SK-N-SH (cell line): ENCODE data around the gene FAM162A. TPM values are rescaled to one million over a fixed set of nuclear protein-coding genes. Genes with fewer than 3 reads are reported as not detected.

Experiments
- CTCF ChIA-PET: fragments of 300-600, 350-600 bp; formaldehyde crosslinking; extraction: SDS; loops from one replicate; lab custom pipeline; 2021; lab: Yijun Ruan, JAX
- POLR2A ChIA-PET: fragments of 350-600 bp; sonication (Branson Sonifier 250); formaldehyde crosslinking; extraction: SDS; loops from one replicate; lab custom pipeline; 2020; ENCODE audit warnings: antibody characterized with exemption, inconsistent platforms; lab: Yijun Ruan, JAX
- DNase-seq: peaks from one replicate; pipeline ENCODE4 v3.0.0; 2012
- H2AFZ ChIP-seq: fragments of 200-600 bp; sonication (generic); 2 replicates; pipeline ENCODE4 v1.8.1; 2016; ENCODE audit warnings: antibody characterized with exemption, mild to moderate bottlenecking, low read depth
- H3F3A ChIP-seq: fragments of 200-600 bp; sonication (generic); replicated peaks from 2 replicates; pipeline ENCODE3; 2016; ENCODE audit warnings: antibody characterized with exemption, mild to moderate bottlenecking; ENCODE audit not compliant: insufficient read depth
- H3K27ac ChIP-seq, 2 experiments: fragments of 200-500 bp in 1 of 2; fragments of 200-600 bp in 1 of 2; sonication (Bioruptor generic) in 1 of 2; sonication (generic), shearing (Covaris generic) in 1 of 2; 2 replicates each; pipeline versions ENCODE4 v1.5.1 to v1.6.1; 2014 to 2016; ENCODE audit warnings: low read depth in 2 of 2, inconsistent platforms in 1 of 2, low read length in 1 of 2, mild to moderate bottlenecking in 1 of 2, mixed read lengths in 1 of 2
- H3K27me3 ChIP-seq: fragments of 200-600 bp; sonication (generic), shearing (Covaris generic); 2 replicates; pipeline ENCODE4 v1.6.1; 2016; ENCODE audit warnings: mixed run types; ENCODE audit not compliant: insufficient read depth
- H3K36me3 ChIP-seq, 2 experiments: fragments of 200-500 bp in 1 of 2; fragments of 200-600 bp in 1 of 2; sonication (Bioruptor generic) in 1 of 2; sonication (generic) in 1 of 2; replicated peaks in 1 of 2; 2 replicates each; pipeline versions ENCODE3 to v1.5.1; 2014 to 2016; ENCODE audit warnings: low read length in 1 of 2, mild to moderate bottlenecking in 1 of 2; ENCODE audit not compliant: insufficient read depth in 2 of 2, control insufficient read depth in 1 of 2
- H3K4me1 ChIP-seq, 2 experiments: fragments of 200-500 bp in 1 of 2; fragments of 200-600 bp in 1 of 2; sonication (Bioruptor generic) in 1 of 2; sonication (generic), shearing (Covaris generic) in 1 of 2; 2 replicates each; pipeline versions ENCODE4 v1.5.1 to v1.6.1; 2014 to 2016; ENCODE audit warnings: low read depth in 1 of 2, low read length in 1 of 2, mixed run types in 1 of 2; ENCODE audit not compliant: insufficient read depth in 2 of 2, control insufficient read depth in 1 of 2
- H3K4me2 ChIP-seq: fragments of 200-600 bp; sonication (generic), shearing (Covaris generic); 2 replicates; pipeline ENCODE4 v1.6.1; 2017; ENCODE audit warnings: mixed run types
- H3K4me3 ChIP-seq, 2 experiments: fragments of 200-500 bp in 1 of 2; fragments of 200-600 bp in 1 of 2; sonication (Bioruptor generic) in 1 of 2; sonication (generic), shearing (Covaris generic) in 1 of 2; 2 replicates each; pipeline versions ENCODE4 v1.5.1 to v1.8.1; 2014 to 2016; ENCODE audit warnings: low read depth in 2 of 2, inconsistent platforms in 1 of 2, low read length in 1 of 2, mild to moderate bottlenecking in 1 of 2, mixed read lengths in 1 of 2, moderate library complexity in 1 of 2
- H3K79me2 ChIP-seq: fragments of 200-600 bp; sonication (generic); 2 replicates; pipeline ENCODE4 v1.8.1; 2017; ENCODE audit warnings: mild to moderate bottlenecking; ENCODE audit not compliant: insufficient read depth
- H3K9ac ChIP-seq: fragments of 200-600 bp; sonication (generic); 2 replicates; pipeline ENCODE4 v1.6.1; 2017; ENCODE audit warnings: mixed run types
- H3K9me2 ChIP-seq: fragments of 200-600 bp; sonication (generic); 2 replicates; pipeline ENCODE4 v1.6.1; 2017; ENCODE audit warnings: mixed run types
- H3K9me3 ChIP-seq: fragments of 200-600 bp; sonication (generic); 2 replicates; pipeline ENCODE4 v1.6.1; 2017; ENCODE audit warnings: mixed run types, mild to moderate bottlenecking, moderate library complexity
- H4K20me1 ChIP-seq: fragments of 200-600 bp; sonication (generic); 2 replicates; pipeline ENCODE4 v1.6.1; 2017; ENCODE audit warnings: mild to moderate bottlenecking, mixed run types; ENCODE audit not compliant: insufficient read depth
- CHD2 ChIP-seq: fragments of 150-350 bp; IDR thresholded peaks from 2 replicates; pipeline ENCODE4 v1.6.1; 2018; ENCODE audit warnings: low read length; ENCODE audit not compliant: partially characterized antibody
- EP300 ChIP-seq, 2 experiments: IDR thresholded peaks; 2 replicates each; pipeline versions ENCODE4 v1.4.0 to v1.6.1; 2012; ENCODE audit warnings: borderline replicate concordance in 1 of 2, low read depth in 1 of 2, low read length in 1 of 2
- EZH2phosphoT487 ChIP-seq: fragments of 200-600 bp; sonication (generic); IDR thresholded peaks from 2 replicates; pipeline ENCODE4 v1.6.1; 2017; ENCODE audit warnings: low read depth, mixed run types, mild to moderate bottlenecking, antibody characterized with exemption, moderate library complexity, borderline replicate concordance
- FOXJ3 ChIP-seq: sonication (generic); formaldehyde crosslinking; IDR thresholded peaks from 2 replicates; pipeline ENCODE4 v1.5.1; 2020; ENCODE audit warnings: mild to moderate bottlenecking, missing genetic modification reagents
- GATA2 ChIP-seq: sonication (generic); formaldehyde crosslinking; IDR thresholded peaks from 2 replicates; pipeline ENCODE4 v1.5.0; 2020; ENCODE audit warnings: mild to moderate bottlenecking, missing genetic modification reagents
- POLR2AphosphoS5 ChIP-seq: IDR thresholded peaks from 2 replicates; pipeline ENCODE4 v1.6.1; 2012; ENCODE audit warnings: low read depth, low read length
- RAD21 ChIP-seq: IDR thresholded peaks from 2 replicates; pipeline ENCODE4 v1.6.1; 2012; ENCODE audit warnings: mild to moderate bottlenecking, low read length
- RCOR1 ChIP-seq: fragments of 150-350 bp; IDR thresholded peaks from 2 replicates; pipeline ENCODE4 v1.6.1; 2017; ENCODE audit warnings: antibody characterized with exemption, low read length
- RXRA ChIP-seq: IDR thresholded peaks from 2 replicates; pipeline ENCODE4 v1.4.0; 2012; ENCODE audit warnings: low read depth, mild to moderate bottlenecking, borderline replicate concordance
- SIN3A ChIP-seq: IDR thresholded peaks from 2 replicates; pipeline ENCODE4 v1.6.1; 2012; ENCODE audit warnings: low read depth, mild to moderate bottlenecking, low read length, moderate library complexity, borderline replicate concordance
- TAF1 ChIP-seq: IDR thresholded peaks from 2 replicates; pipeline ENCODE4 v1.6.1; 2012; ENCODE audit warnings: low read depth, mild to moderate bottlenecking, low read length, moderate library complexity, borderline replicate concordance
- WGBS: methylation state at CpG from one replicate; pipeline ENCODE4 v1.1.6; 2017; ENCODE audit warnings: low lambda C conversion rate; 5-methylcytosine and 5-hydroxymethylcytosine counted together
- polyA plus RNA-seq, 3 experiments: library from polyadenylated mRNA; depleted of rRNA; stranded (reverse); fragments of >200 nt; gene quantifications; 2 replicates each; pipeline ENCODE4 v1.2.3, GENCODE V29; 2012
- TF ChIP-seq, protein P1 (sequence below): fragments of 200-600 bp; sonication (generic); IDR thresholded peaks from 2 replicates; pipeline ENCODE4 v1.6.1; 2017; ENCODE audit warnings: antibody characterized with exemption, mild to moderate bottlenecking, moderate library complexity
- TF ChIP-seq, protein P2 (sequence below): fragments of 150-350 bp; IDR thresholded peaks from 2 replicates; pipeline ENCODE4 v1.6.1; 2016; ENCODE audit warnings: mild to moderate bottlenecking, low read depth, low read length
- TF ChIP-seq, protein P3 (sequence below): IDR thresholded peaks from 2 replicates; pipeline ENCODE4 v1.6.1; 2012; ENCODE audit warnings: mild to moderate bottlenecking, low read depth, low read length, moderate library complexity
- TF ChIP-seq, protein P4 (sequence below): IDR thresholded peaks from 2 replicates; pipeline ENCODE4 v1.4.0; 2012; ENCODE audit warnings: low read depth, borderline replicate concordance

Gene FAM162A
- polyA plus RNA-seq, 1 of the 3 experiments (the other 2 are of a cell fraction) = 35.1 TPM

DNA sequence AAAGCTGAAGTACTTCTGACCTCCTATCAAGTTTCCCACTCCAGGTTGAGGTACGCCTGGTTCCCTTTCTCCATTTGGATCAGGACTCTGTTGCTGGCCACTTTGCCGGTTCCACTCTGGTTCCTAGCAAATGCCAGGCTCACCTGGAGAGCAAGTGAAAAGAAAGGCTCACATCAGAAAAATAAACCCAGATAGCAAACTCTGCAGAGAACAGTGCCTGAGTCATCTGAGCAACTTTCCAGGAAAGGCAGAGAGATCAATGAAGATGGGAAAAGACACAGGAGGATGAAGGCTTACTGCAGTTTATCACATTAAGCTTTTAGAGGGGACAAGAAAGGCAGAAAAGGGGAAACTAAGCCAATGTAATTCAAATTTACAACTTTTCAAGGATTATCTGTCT, 73.7 kb downstream of the FAM162A start:
- DNase-seq = no peak
- CTCF ChIA-PET = interaction anchor here (1.3 to 1.6 kb wide), 4 partner anchors 35 to 222 kb away, joined by 3 to 4 read pairs (median 4); no protein-coding TSS in a partner anchor
- Histone ChIP-seq H3K79me2 (peaks cover 30% of the 10 kb centered on the region; the same call in 1 of the 2 replicates), H2AFZ (no peak overlapping the region), H3K27ac (no peak overlapping the region), H3K27me3 (no peaks in the 10 kb centered on the region), H3K4me1 (no peaks in the 10 kb centered on the region), H3K36me3 (peaks cover 57 to 80% of the 10 kb centered on the region in 2 experiments), H3K4me2 (no peak overlapping the region), H3K4me3 (no peak overlapping the region), H3F3A (no peaks in the 10 kb centered on the region), H3K9me2 (no peaks in the 10 kb centered on the region), H4K20me1 (no peaks in the 10 kb centered on the region), H3K9ac (no peak overlapping the region), H3K9me3 (no peaks in the 10 kb centered on the region)
- POLR2A ChIA-PET = no interaction called here
- TF ChIP-seq EZH2phosphoT487 (no peak), POLR2AphosphoS5 (no peak)
- TF ChIP-seq, protein P1, sequence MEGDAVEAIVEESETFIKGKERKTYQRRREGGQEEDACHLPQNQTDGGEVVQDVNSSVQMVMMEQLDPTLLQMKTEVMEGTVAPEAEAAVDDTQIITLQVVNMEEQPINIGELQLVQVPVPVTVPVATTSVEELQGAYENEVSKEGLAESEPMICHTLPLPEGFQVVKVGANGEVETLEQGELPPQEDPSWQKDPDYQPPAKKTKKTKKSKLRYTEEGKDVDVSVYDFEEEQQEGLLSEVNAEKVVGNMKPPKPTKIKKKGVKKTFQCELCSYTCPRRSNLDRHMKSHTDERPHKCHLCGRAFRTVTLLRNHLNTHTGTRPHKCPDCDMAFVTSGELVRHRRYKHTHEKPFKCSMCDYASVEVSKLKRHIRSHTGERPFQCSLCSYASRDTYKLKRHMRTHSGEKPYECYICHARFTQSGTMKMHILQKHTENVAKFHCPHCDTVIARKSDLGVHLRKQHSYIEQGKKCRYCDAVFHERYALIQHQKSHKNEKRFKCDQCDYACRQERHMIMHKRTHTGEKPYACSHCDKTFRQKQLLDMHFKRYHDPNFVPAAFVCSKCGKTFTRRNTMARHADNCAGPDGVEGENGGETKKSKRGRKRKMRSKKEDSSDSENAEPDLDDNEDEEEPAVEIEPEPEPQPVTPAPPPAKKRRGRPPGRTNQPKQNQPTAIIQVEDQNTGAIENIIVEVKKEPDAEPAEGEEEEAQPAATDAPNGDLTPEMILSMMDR = no peak
- TF ChIP-seq, protein P2, sequence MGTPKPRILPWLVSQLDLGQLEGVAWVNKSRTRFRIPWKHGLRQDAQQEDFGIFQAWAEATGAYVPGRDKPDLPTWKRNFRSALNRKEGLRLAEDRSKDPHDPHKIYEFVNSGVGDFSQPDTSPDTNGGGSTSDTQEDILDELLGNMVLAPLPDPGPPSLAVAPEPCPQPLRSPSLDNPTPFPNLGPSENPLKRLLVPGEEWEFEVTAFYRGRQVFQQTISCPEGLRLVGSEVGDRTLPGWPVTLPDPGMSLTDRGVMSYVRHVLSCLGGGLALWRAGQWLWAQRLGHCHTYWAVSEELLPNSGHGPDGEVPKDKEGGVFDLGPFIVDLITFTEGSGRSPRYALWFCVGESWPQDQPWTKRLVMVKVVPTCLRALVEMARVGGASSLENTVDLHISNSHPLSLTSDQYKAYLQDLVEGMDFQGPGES = no peak
- TF ChIP-seq, protein P3, sequence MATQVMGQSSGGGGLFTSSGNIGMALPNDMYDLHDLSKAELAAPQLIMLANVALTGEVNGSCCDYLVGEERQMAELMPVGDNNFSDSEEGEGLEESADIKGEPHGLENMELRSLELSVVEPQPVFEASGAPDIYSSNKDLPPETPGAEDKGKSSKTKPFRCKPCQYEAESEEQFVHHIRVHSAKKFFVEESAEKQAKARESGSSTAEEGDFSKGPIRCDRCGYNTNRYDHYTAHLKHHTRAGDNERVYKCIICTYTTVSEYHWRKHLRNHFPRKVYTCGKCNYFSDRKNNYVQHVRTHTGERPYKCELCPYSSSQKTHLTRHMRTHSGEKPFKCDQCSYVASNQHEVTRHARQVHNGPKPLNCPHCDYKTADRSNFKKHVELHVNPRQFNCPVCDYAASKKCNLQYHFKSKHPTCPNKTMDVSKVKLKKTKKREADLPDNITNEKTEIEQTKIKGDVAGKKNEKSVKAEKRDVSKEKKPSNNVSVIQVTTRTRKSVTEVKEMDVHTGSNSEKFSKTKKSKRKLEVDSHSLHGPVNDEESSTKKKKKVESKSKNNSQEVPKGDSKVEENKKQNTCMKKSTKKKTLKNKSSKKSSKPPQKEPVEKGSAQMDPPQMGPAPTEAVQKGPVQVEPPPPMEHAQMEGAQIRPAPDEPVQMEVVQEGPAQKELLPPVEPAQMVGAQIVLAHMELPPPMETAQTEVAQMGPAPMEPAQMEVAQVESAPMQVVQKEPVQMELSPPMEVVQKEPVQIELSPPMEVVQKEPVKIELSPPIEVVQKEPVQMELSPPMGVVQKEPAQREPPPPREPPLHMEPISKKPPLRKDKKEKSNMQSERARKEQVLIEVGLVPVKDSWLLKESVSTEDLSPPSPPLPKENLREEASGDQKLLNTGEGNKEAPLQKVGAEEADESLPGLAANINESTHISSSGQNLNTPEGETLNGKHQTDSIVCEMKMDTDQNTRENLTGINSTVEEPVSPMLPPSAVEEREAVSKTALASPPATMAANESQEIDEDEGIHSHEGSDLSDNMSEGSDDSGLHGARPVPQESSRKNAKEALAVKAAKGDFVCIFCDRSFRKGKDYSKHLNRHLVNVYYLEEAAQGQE = no peak
- 100% methylated on average over 2 of the region's 2 CpGs for WGBS

DNA sequence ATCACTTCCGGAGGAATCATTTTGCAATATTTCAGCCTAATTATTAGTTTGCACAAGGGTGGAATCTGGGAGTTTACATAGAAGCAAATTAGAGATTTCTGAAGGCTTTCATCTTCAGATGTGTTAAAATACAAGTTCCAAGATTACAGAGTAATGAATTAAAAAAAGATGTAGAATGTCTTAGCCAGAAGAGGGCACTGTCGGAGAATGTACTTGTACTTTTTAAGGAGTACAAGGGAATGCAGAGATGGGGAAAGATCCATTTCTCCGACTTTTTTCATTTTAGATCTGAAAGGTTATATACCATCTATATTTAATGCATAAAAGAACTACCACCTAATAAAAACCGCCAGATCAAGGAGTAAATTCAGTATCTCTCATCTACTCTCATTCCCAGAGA, 75.0 kb downstream of the FAM162A start:
- peaks cover 56 to 81% of the 10 kb centered on the region in 2 experiments for H3K36me3 ChIP-seq
- 80% methylated on average over 4 of the region's 4 CpGs for WGBS
- DNase-seq = no peak
- TF ChIP-seq RAD21 (peak; percentile 57), RCOR1 (no peak), RXRA (no peak), CHD2 (no peak), FOXJ3 (CRISPR knock-in tag) (no peak), SIN3A (no peak), TAF1 (no peak), EP300 (IDR thresholded peaks at IDR 0.05; ENCODE audit: borderline replicate concordance in 1 of 2, low read depth in 1 of 2, low read length in 1 of 2) (no peak), GATA2 (CRISPR knock-in tag) (no peak)
- TF ChIP-seq, protein P1 = peak; percentile 62
- TF ChIP-seq, protein P4, sequence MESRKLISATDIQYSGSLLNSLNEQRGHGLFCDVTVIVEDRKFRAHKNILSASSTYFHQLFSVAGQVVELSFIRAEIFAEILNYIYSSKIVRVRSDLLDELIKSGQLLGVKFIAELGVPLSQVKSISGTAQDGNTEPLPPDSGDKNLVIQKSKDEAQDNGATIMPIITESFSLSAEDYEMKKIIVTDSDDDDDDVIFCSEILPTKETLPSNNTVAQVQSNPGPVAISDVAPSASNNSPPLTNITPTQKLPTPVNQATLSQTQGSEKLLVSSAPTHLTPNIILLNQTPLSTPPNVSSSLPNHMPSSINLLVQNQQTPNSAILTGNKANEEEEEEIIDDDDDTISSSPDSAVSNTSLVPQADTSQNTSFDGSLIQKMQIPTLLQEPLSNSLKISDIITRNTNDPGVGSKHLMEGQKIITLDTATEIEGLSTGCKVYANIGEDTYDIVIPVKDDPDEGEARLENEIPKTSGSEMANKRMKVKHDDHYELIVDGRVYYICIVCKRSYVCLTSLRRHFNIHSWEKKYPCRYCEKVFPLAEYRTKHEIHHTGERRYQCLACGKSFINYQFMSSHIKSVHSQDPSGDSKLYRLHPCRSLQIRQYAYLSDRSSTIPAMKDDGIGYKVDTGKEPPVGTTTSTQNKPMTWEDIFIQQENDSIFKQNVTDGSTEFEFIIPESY = no peak

More for the DNA sequence above, 75.0 kb downstream of the FAM162A start:
- ChIA-PET CTCF (interaction anchor here (0.8 to 1.3 kb wide), 3 partner anchors 10 to 220 kb away, joined by 3 to 4 read pairs (median 4); no protein-coding TSS in a partner anchor), POLR2A (no interaction called here)
- Histone ChIP-seq H2AFZ (no peak overlapping the region), H3K9me2 (no peaks in the 10 kb centered on the region), H3K9me3 (no peaks in the 10 kb centered on the region), H3K27ac (no peak overlapping the region), H3K79me2 (peaks cover 37% of the 10 kb centered on the region; the same call in 1 of the 2 replicates), H3K9ac (no peak overlapping the region), H3F3A (no peaks in the 10 kb centered on the region), H3K4me2 (no peak overlapping the region), H4K20me1 (peaks cover 2% of the 10 kb centered on the region; the same call in 1 of the 2 replicates), H3K4me3 (no peak overlapping the region), H3K4me1 (no peaks in the 10 kb centered on the region), H3K27me3 (no peaks in the 10 kb centered on the region)
